HEK293 (cell line): ENCODE measurements around the gene SLC8A1.

Experiments
- CTCF ChIA-PET: fragments of 350-600 bp; formaldehyde crosslinking; extraction: SDS; loops from one replicate; lab custom pipeline; 2021; ENCODE audit warnings: antibody characterized with exemption; lab: Yijun Ruan, JAX
- POLR2A ChIA-PET: fragments of 300-600 bp; formaldehyde crosslinking; extraction: SDS; loops from one replicate; lab custom pipeline; 2020; ENCODE audit warnings: antibody characterized with exemption, inconsistent platforms; lab: Yijun Ruan, JAX
- H3K27ac ChIP-seq: fragments of 200-500 bp; sonication (Bioruptor generic); 2 replicates; pipeline ENCODE4 v1.5.1; 2014; ENCODE audit warnings: low read depth, low read length, control low read depth, inconsistent platforms; ENCODE audit errors: extremely low read depth
- H3K36me3 ChIP-seq, 2 experiments: fragments of 200-500 bp in 1 of 2; sonication (Bioruptor generic) in 1 of 2; 1 replicate in 1 of 2; 2 replicates in 1 of 2; pipeline ENCODE4 v1.5.1; 2014 to 2017; ENCODE audit warnings: inconsistent platforms in 2 of 2, low read length in 2 of 2; ENCODE audit not compliant: control insufficient read depth in 2 of 2, insufficient read depth in 1 of 2
- H3K4me1 ChIP-seq: fragments of 200-500 bp; sonication (Bioruptor generic); 2 replicates; pipeline ENCODE4 v1.5.1; 2014; ENCODE audit warnings: mild to moderate bottlenecking, low read length, inconsistent platforms; ENCODE audit not compliant: control insufficient read depth, insufficient read depth
- H3K4me3 ChIP-seq: 2 replicates; pipeline ENCODE4 v1.5.1; 2011; ENCODE audit warnings: low read depth, mild to moderate bottlenecking, control low read depth, low read length, moderate library complexity
- H3K9me3 ChIP-seq: fragments of 200-500 bp; sonication (Bioruptor generic); 2 replicates; pipeline ENCODE4 v1.5.1; 2014; ENCODE audit warnings: low read depth, low read length, inconsistent platforms; ENCODE audit not compliant: control insufficient read depth, insufficient read depth
- FEZF1 ChIP-seq: fragments of 450-650 bp; formaldehyde crosslinking; IDR thresholded peaks from 2 replicates; pipeline ENCODE4 v1.5.1; 2016; ENCODE audit warnings: missing biosample characterization, missing genetic modification characterization
- GFI1B ChIP-seq: fragments of 450-650 bp; formaldehyde crosslinking; IDR thresholded peaks from 2 replicates; pipeline ENCODE4 v1.5.1; 2016; ENCODE audit warnings: missing biosample characterization, missing genetic modification characterization
- GLIS2 ChIP-seq: fragments of 450-650 bp; formaldehyde crosslinking; IDR thresholded peaks from 2 replicates; pipeline ENCODE4 v1.5.1; 2016; ENCODE audit warnings: missing biosample characterization, missing genetic modification characterization
- HOXC10 ChIP-seq: sonication (generic); formaldehyde crosslinking; IDR thresholded peaks from 2 replicates; pipeline ENCODE4 v1.8.1; 2023; ENCODE audit warnings: mild to moderate bottlenecking, missing genetic modification reagents
- KLF16 ChIP-seq: fragments of 450-650 bp; formaldehyde crosslinking; IDR thresholded peaks from 2 replicates; pipeline ENCODE4 v1.5.1; 2017; ENCODE audit warnings: missing biosample characterization, missing genetic modification characterization
- OVOL3 ChIP-seq: fragments of 450-650 bp; formaldehyde crosslinking; IDR thresholded peaks from 2 replicates; pipeline ENCODE4 v1.5.1; 2016; ENCODE audit warnings: missing biosample characterization, missing genetic modification characterization
- PRDM1 ChIP-seq: fragments of 450-650 bp; formaldehyde crosslinking; IDR thresholded peaks from 2 replicates; pipeline ENCODE4; 2016; ENCODE audit warnings: missing biosample characterization, missing genetic modification characterization
- REPIN1 ChIP-seq: fragments of 450-650 bp; formaldehyde crosslinking; IDR thresholded peaks from 2 replicates; pipeline ENCODE4 v1.5.1; 2017; ENCODE audit warnings: missing biosample characterization, missing genetic modification characterization, low read depth
- TSHZ1 ChIP-seq: fragments of 450-650 bp; formaldehyde crosslinking; IDR thresholded peaks from 2 replicates; pipeline ENCODE4 v1.5.1; 2016; ENCODE audit warnings: missing biosample characterization, missing genetic modification characterization, borderline replicate concordance
- WT1 ChIP-seq: fragments of 450-650 bp; formaldehyde crosslinking; IDR thresholded peaks from 2 replicates; pipeline ENCODE4 v1.5.1; 2016; ENCODE audit warnings: missing biosample characterization, missing genetic modification characterization
- ZBTB1 ChIP-seq: fragments of 450-650 bp; formaldehyde crosslinking; IDR thresholded peaks from 2 replicates; pipeline ENCODE4 v1.5.1; 2016; ENCODE audit warnings: missing biosample characterization, missing genetic modification characterization
- ZBTB11 ChIP-seq: fragments of 450-650 bp; formaldehyde crosslinking; conservative IDR thresholded peaks from 2 replicates; pipeline ENCODE4 v1.5.1; 2016; ENCODE audit warnings: low read depth, missing biosample characterization, missing genetic modification characterization
- ZBTB26 ChIP-seq: fragments of 450-650 bp; formaldehyde crosslinking; optimal IDR thresholded peaks from 2 replicates; pipeline ENCODE3; 2016; ENCODE audit warnings: missing biosample characterization, mild to moderate bottlenecking, missing genetic modification characterization
- ZBTB7A ChIP-seq: fragments of 450-650 bp; formaldehyde crosslinking; IDR thresholded peaks from 2 replicates; pipeline ENCODE4 v1.5.1; 2016; ENCODE audit warnings: low read depth, missing biosample characterization, missing genetic modification characterization
- ZBTB8A ChIP-seq: fragments of 450-650 bp; formaldehyde crosslinking; IDR thresholded peaks from 2 replicates; pipeline ENCODE4 v1.5.1; 2016; ENCODE audit warnings: missing biosample characterization, missing genetic modification characterization
- ZEB2 ChIP-seq: fragments of 450-650 bp; formaldehyde crosslinking; IDR thresholded peaks from 2 replicates; pipeline ENCODE4 v1.5.1; 2016; ENCODE audit warnings: missing biosample characterization, missing genetic modification characterization
- ZNF132 ChIP-seq: fragments of 450-650 bp; formaldehyde crosslinking; IDR thresholded peaks from 2 replicates; pipeline ENCODE4 v1.5.1; 2017; ENCODE audit warnings: missing biosample characterization, missing genetic modification characterization, borderline replicate concordance
- ZNF138 ChIP-seq: fragments of 450-650 bp; formaldehyde crosslinking; IDR thresholded peaks from 2 replicates; pipeline ENCODE4 v1.5.1; 2016; ENCODE audit warnings: missing biosample characterization, missing genetic modification characterization, borderline replicate concordance
- ZNF324 ChIP-seq: fragments of 450-650 bp; formaldehyde crosslinking; IDR thresholded peaks from 2 replicates; pipeline ENCODE4 v1.5.1; 2016; ENCODE audit warnings: missing biosample characterization, missing genetic modification characterization
- ZNF423 ChIP-seq: fragments of 450-650 bp; formaldehyde crosslinking; IDR thresholded peaks from 2 replicates; pipeline ENCODE4 v1.5.1; 2016; ENCODE audit warnings: missing biosample characterization, missing genetic modification characterization
- ZNF555 ChIP-seq: fragments of 450-650 bp; formaldehyde crosslinking; conservative IDR thresholded peaks from 2 replicates; pipeline ENCODE4 v1.5.1; 2017; ENCODE audit warnings: missing biosample characterization, mild to moderate bottlenecking, missing genetic modification characterization, inconsistent platforms
- ZNF610 ChIP-seq: fragments of 450-650 bp; formaldehyde crosslinking; IDR thresholded peaks from 2 replicates; pipeline ENCODE4 v1.5.1; 2016; ENCODE audit warnings: missing biosample characterization, missing genetic modification characterization, borderline replicate concordance
- ZNF623 ChIP-seq: fragments of 450-650 bp; formaldehyde crosslinking; IDR thresholded peaks from 2 replicates; pipeline ENCODE4 v1.5.1; 2016; ENCODE audit warnings: missing biosample characterization, missing genetic modification characterization
- ZSCAN16 ChIP-seq: fragments of 450-650 bp; formaldehyde crosslinking; IDR thresholded peaks from 2 replicates; pipeline ENCODE4 v1.5.1; 2016; ENCODE audit warnings: missing biosample characterization, missing genetic modification characterization
- TF ChIP-seq, protein P1 (sequence below): fragments of 450-650 bp; formaldehyde crosslinking; IDR thresholded peaks from 2 replicates; pipeline ENCODE4 v1.5.1; 2016; ENCODE audit warnings: missing biosample characterization, missing genetic modification characterization

SLC8A1 gene

DNA sequence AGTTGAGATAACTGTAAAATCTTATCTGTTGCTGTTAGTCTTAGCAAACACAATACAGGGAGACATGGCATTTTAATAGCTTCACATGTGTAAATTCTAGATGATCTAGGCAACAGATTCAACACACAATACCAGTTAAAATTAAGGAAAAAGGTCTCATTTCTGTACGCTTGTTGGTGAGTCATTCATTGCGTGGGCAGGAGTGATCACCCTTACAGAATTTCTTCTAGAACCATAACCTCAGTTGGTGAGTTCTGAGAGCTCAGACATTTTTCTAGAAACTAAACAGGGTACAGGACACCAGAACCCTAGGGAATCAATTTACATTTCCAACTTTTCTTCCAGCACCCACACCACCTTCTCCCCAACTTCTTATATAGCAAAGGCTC lies 81.9 kb downstream of the SLC8A1 start (continued):
- TF ChIP-seq, protein P1, sequence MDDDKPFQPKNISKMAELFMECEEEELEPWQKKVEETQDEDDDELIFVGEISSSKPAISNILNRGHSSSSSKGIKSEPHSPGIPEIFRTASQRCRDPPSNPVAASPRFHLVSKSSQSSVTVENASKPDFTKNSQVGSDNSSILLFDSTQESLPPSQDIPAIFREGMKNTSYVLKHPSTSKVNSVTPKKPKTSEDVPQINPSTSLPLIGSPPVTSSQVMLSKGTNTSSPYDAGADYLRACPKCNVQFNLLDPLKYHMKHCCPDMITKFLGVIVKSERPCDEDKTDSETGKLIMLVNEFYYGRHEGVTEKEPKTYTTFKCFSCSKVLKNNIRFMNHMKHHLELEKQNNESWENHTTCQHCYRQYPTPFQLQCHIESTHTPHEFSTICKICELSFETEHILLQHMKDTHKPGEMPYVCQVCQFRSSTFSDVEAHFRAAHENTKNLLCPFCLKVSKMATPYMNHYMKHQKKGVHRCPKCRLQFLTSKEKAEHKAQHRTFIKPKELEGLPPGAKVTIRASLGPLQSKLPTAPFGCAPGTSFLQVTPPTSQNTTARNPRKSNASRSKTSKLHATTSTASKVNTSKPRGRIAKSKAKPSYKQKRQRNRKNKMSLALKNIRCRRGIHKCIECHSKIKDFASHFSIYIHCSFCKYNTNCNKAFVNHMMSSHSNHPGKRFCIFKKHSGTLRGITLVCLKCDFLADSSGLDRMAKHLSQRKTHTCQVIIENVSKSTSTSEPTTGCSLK: no peak
- no peak for TF ChIP-seq ZBTB26
- TF ChIP-seq KLF16 (tag by site-specific recombination): no peak
- no peak for TF ChIP-seq ZNF132
- TF ChIP-seq ZSCAN16: no peak
- no peak for TF ChIP-seq GFI1B (tag by site-specific recombination)
- TF ChIP-seq ZNF138: no peak
- TF ChIP-seq ZNF324 (tag by site-specific recombination): no peak
- TF ChIP-seq ZBTB8A (tag by site-specific recombination): no peak

DNA sequence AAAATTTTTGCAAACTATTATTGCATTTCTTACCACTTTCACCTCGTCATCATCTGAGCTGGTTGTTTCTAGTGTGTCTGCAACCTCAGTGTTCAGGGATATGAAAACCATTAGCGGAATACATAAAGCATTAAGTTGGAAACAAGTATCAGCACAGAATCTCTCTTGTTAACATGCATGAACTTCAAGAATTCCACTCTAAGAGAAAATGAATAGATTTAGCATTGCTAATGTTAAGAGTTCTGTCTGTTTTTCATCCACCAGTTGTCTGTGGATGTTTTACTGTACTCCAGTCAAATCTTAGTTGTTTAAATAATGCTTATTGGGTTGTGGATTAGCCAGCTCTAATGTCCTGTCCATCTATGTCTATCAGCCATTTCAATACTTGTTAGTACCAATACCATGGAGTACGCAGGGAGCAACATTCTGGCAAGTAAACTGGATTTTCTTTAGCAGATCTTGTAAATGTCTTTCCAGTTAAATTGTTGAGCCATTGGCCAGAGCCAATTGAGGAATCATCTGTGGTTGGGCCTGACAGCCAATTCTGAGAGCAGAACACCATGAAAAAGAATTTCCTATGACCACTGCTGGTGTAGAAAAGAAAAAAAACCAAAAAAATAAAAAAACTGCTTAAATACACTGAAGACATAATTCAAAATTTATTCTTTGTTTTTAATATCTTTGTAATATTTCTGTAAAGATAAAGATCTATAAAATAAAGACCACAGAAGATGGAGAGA lies 82.5 kb downstream of the SLC8A1 start:
- no peaks in the 10 kb centered on the region for H3K36me3 ChIP-seq
- no peak overlapping the region for H3K4me3 ChIP-seq
- ChIA-PET POLR2A (no interaction called here), CTCF (no interaction called here)
- H3K4me1 ChIP-seq: no peaks in the 10 kb centered on the region
- no peak overlapping the region for H3K27ac ChIP-seq
- H3K9me3 ChIP-seq: no peaks in the 10 kb centered on the region
- TF ChIP-seq REPIN1: no peak
- no peak for TF ChIP-seq HOXC10 (CRISPR knock-in tag)
- no peak for TF ChIP-seq ZEB2 (tag by site-specific recombination)
- no peak for TF ChIP-seq WT1 (tag by site-specific recombination)
- TF ChIP-seq OVOL3: no peak
- no peak for TF ChIP-seq ZNF555 (tag by site-specific recombination)
- no peak for TF ChIP-seq ZBTB7A (tag by site-specific recombination)
- TF ChIP-seq, protein P1: no peak
- TF ChIP-seq PRDM1 (tag by site-specific recombination): no peak
- no peak for TF ChIP-seq ZNF623 (tag by site-specific recombination)
- no peak for TF ChIP-seq ZNF138
- TF ChIP-seq ZNF610 (tag by site-specific recombination): no peak
- TF ChIP-seq ZBTB1 (tag by site-specific recombination): no peak
- no peak for TF ChIP-seq FEZF1 (tag by site-specific recombination)
- no peak for TF ChIP-seq TSHZ1
- no peak for TF ChIP-seq ZBTB11 (tag by site-specific recombination)
- no peak for TF ChIP-seq GLIS2 (tag by site-specific recombination)
- no peak for TF ChIP-seq ZNF423 (tag by site-specific recombination)
